Measurements from ENCODE around the gene PHF12. TPM values are rescaled to one million over a fixed set of nuclear protein-coding genes. Genes with fewer than 3 reads are reported as not detected.

The PHF12 gene
- total and polyA plus RNA-seq, 2 of the 13 experiments (the other 11 are each of a cell fraction or from before 2014, with no cell fraction given): 9.8 to 17.1 TPM

- Histone ChIP-seq H2AFZ (ENCODE audit: low read length) (no peak overlapping the region), H3K9me3 (ENCODE audit: low read length) (no peaks in the 10 kb centered on the region), H3K36me3 (replicated peaks in 1 of 2; ENCODE audit: control insufficient read depth in 1 of 2, insufficient read depth in 2 of 2, low read length in 2 of 2) (peaks cover 17 to 24% of the 10 kb centered on the region in 2 experiments; a peak in 4 of 5 replicates), H3K4me1 (ENCODE audit: insufficient read depth, low read length) (peaks cover 26% of the 10 kb centered on the region), H3K27me3 (ENCODE audit: control insufficient read depth in 1 of 2, insufficient read depth in 2 of 2, low read length in 2 of 2) (no peaks in the 10 kb centered on the region), H4K20me1 (ENCODE audit: insufficient read depth, low read length) (no peaks in the 10 kb centered on the region), H3K4me3 (replicated peaks in 1 of 3; ENCODE audit: insufficient read depth in 1 of 3, low read depth in 2 of 3, low read length in 3 of 3) (no peak overlapping the region), H3K4me2 (ENCODE audit: low read depth, low read length) (no peak overlapping the region), H3K9ac (ENCODE audit: insufficient read depth, low read depth, low read length) (no peak overlapping the region), H3K27ac (ENCODE audit: extremely low read length, insufficient read depth, low read length) (no peak overlapping the region), H3K79me2 (ENCODE audit: insufficient read depth, low read length) (no peaks in the 10 kb centered on the region)
- intact Hi-C loops (cut with micrococcal nuclease; ENCODE audit: unreplicated experiment) (no loop called here), in situ Hi-C loops (cut with HindIII; ENCODE audit: extremely low pct_ligation_motif_present, low pct_unique_long_range_greater_than_20kb) (no loop called here)
- ATAC-seq (no peak), FAIRE-seq (no peak), DNase-seq (ENCODE audit: low spot score) (no peak)
- no TSS peak for BruUV-seq (replicated peaks)
- POLR2A ChIA-PET: interaction anchor here (1.0 kb wide), 1 partner anchor 45 kb away, joined by 3 read pairs; no protein-coding TSS in a partner anchor
- no peak for TF ChIP-seq POLR2A (IDR thresholded peaks at IDR 0.05; ENCODE audit: insufficient read depth in 1 of 2, low read depth in 2 of 2, low read length in 2 of 2)
- TF ChIP-seq, protein P1, sequence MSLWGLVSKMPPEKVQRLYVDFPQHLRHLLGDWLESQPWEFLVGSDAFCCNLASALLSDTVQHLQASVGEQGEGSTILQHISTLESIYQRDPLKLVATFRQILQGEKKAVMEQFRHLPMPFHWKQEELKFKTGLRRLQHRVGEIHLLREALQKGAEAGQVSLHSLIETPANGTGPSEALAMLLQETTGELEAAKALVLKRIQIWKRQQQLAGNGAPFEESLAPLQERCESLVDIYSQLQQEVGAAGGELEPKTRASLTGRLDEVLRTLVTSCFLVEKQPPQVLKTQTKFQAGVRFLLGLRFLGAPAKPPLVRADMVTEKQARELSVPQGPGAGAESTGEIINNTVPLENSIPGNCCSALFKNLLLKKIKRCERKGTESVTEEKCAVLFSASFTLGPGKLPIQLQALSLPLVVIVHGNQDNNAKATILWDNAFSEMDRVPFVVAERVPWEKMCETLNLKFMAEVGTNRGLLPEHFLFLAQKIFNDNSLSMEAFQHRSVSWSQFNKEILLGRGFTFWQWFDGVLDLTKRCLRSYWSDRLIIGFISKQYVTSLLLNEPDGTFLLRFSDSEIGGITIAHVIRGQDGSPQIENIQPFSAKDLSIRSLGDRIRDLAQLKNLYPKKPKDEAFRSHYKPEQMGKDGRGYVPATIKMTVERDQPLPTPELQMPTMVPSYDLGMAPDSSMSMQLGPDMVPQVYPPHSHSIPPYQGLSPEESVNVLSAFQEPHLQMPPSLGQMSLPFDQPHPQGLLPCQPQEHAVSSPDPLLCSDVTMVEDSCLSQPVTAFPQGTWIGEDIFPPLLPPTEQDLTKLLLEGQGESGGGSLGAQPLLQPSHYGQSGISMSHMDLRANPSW (CRISPR knock-in tag; IDR thresholded peaks at IDR 0.05; ENCODE audit: borderline replicate concordance): no peak
- no peak for TF ChIP-seq DRAP1 (CRISPR knock-in tag; IDR thresholded peaks at IDR 0.05)
- no peak for TF ChIP-seq ATF7-NPFF (CRISPR knock-in tag; IDR thresholded peaks at IDR 0.05; ENCODE audit: low read depth)
- WGBS (ENCODE audit: low lambda C conversion rate): 74% methylated on average over 3 of the region's 3 CpGs
- CTCF ChIA-PET (ENCODE audit: low intra/inter-chr PET ratio, low total read pairs): no interaction called here
Observed at GRCh38 chr17:28862561-28862960, 88.8 kb downstream of the PHF12 start.
